ENCODE data around the gene TULP4.

GRCh38 chr6:158437571-158437970, 125.3 kb downstream of the TULP4 start:
- TF ChIP-seq CTCF (optimal IDR thresholded peaks at IDR 0.05 in 1 of 3, IDR thresholded peaks at IDR 0.05 in 1 of 3, conservative IDR thresholded peaks at IDR 0.05 in 1 of 3; ENCODE audit: extremely low read depth in 1 of 3, insufficient read depth in 2 of 3, low read length in 3 of 3) (no peak), EZH2 (IDR thresholded peaks at IDR 0.05; ENCODE audit: low read length) (no peak)

Measured in keratinocyte (primary cell).